ENCODE data around the gene UBR3. TPM values are rescaled to one million over a fixed set of nuclear protein-coding genes. Genes with fewer than 3 reads are reported as not detected.

Gene UBR3
- total RNA-seq, 6 donors from 2014 or later, result 27.8 to 126 (median 44.7) TPM

- Histone ChIP-seq H3K27me3 (no peaks in the 10 kb centered on the region), H3K9me3 (no peaks in the 10 kb centered on the region), H3K4me1 (peaks cover 0 to 13% (median 4%) of the 10 kb centered on the region in 4 donors), H3K27ac (no peak overlapping the region), H3K4me3 (no peak overlapping the region), H3K36me3 (peaks cover 0 to 30% (median 3%) of the 10 kb centered on the region in 4 donors)
- no peak for ATAC-seq (ENCODE audit: low FRiP score in 2 of 2)
- no peak for DNase-seq
- 95 to 96% methylated on average over 1 of the region's 1 CpG for WGBS, 2 donors
- no peak for TF ChIP-seq POLR2A (IDR thresholded peaks at IDR 0.05)
- no peak for TF ChIP-seq POLR2AphosphoS5 (IDR thresholded peaks at IDR 0.05)
- no peak for TF ChIP-seq EP300 (IDR thresholded peaks at IDR 0.05)
- TF ChIP-seq CTCF (IDR thresholded peaks at IDR 0.05), result no peak
Observed at GRCh38 chr2:170076189-170076588, 248.9 kb downstream of the UBR3 start.

GRCh38 chr2:170077830-170078569 lies 250.7 kb downstream of the UBR3 start:
- no peak for TF ChIP-seq POLR2A (IDR thresholded peaks at IDR 0.05)
- TF ChIP-seq POLR2AphosphoS5 (IDR thresholded peaks at IDR 0.05), result no peak
- TF ChIP-seq EP300 (IDR thresholded peaks at IDR 0.05), result no peak
- no peak for TF ChIP-seq CTCF (IDR thresholded peaks at IDR 0.05)
- Histone ChIP-seq H3K27me3 (no peaks in the 10 kb centered on the region), H3K4me3 (no peak overlapping the region), H3K9me3 (no peaks in the 10 kb centered on the region), H3K4me1 (peaks cover 0 to 7% (median under 1%) of the 10 kb centered on the region in 4 donors), H3K36me3 (peaks cover 3 to 42% (median 9%) of the 10 kb centered on the region in 4 donors), H3K27ac (no peak overlapping the region)
- 87% methylated on average over 7 of the region's 7 CpGs for WGBS, 2 donors
- no peak for ATAC-seq (ENCODE audit: low FRiP score in 2 of 2)
- DNase-seq, result no peak

- DNase-seq (no peak), ATAC-seq (ENCODE audit: low FRiP score in 2 of 2) (no peak)
- H3K4me1 ChIP-seq, result no peaks in the 10 kb centered on the region
- no peaks in the 10 kb centered on the region for H3K27me3 ChIP-seq
- TF ChIP-seq POLR2AphosphoS5 (IDR thresholded peaks at IDR 0.05), result no peak
- TF ChIP-seq CTCF (IDR thresholded peaks at IDR 0.05), result no peak
- TF ChIP-seq POLR2A (IDR thresholded peaks at IDR 0.05), result no peak
- TF ChIP-seq EP300 (IDR thresholded peaks at IDR 0.05), result no peak
- H3K36me3 ChIP-seq, result peaks cover 3 to 23% (median 9%) of the 10 kb centered on the region in 4 donors
- no peak overlapping the region for H3K4me3 ChIP-seq
- H3K9me3 ChIP-seq, result no peaks in the 10 kb centered on the region
- whole genome bisulfite sequencing, 2 donors, result 94 to 97% methylated on average over 2 of the region's 2 CpGs
- no peak overlapping the region for H3K27ac ChIP-seq
Observed at GRCh38 chr2:170084820-170085491, 257.7 kb downstream of the UBR3 start.

GRCh38 chr2:170086117-170086688 lies 258.9 kb downstream of the UBR3 start:
- DNase-seq, result no peak
- H3K4me1 ChIP-seq, result no peaks in the 10 kb centered on the region
- H3K36me3 ChIP-seq, result peaks cover 0 to 12% (median 8%) of the 10 kb centered on the region in 4 donors
- H3K9me3 ChIP-seq, result no peaks in the 10 kb centered on the region
- WGBS, 2 donors, result 76% methylated on average over 5 of the region's 5 CpGs
- H3K4me3 ChIP-seq, result no peak overlapping the region
- H3K27ac ChIP-seq, result no peak overlapping the region
- no peak for ATAC-seq (ENCODE audit: low FRiP score in 2 of 2)
- TF ChIP-seq POLR2A (IDR thresholded peaks at IDR 0.05) (no peak), POLR2AphosphoS5 (IDR thresholded peaks at IDR 0.05) (no peak), EP300 (IDR thresholded peaks at IDR 0.05) (no peak), CTCF (IDR thresholded peaks at IDR 0.05) (no peak)
- H3K27me3 ChIP-seq, result no peaks in the 10 kb centered on the region
